Liver (tissue), 9 donors: ENCODE measurements around the gene ATP4A. TPM values are rescaled to one million over a fixed set of nuclear protein-coding genes. Genes with fewer than 3 reads are reported as not detected.

Source experiments
- DNase-seq: peaks from one replicate; pipeline ENCODE4 v3.0.0-alpha.2; 2017; ENCODE audit warnings: low spot score
- H3K27ac ChIP-seq, 2 donors: one replicate each; pipeline ENCODE4 v1.7.0; 2013; ENCODE audit warnings: inconsistent platforms in 2 of 2, low read length in 2 of 2, control low read depth in 1 of 2, low read depth in 1 of 2, mild to moderate bottlenecking in 1 of 2
- H3K27me3 ChIP-seq, 4 donors: one replicate each; pipeline versions ENCODE4 v1.6.1 to v1.7.0; 2013; ENCODE audit warnings: low read length in 3 of 4, inconsistent platforms in 1 of 4, mild to moderate bottlenecking in 1 of 4, moderate library complexity in 1 of 4; ENCODE audit not compliant: control insufficient read depth in 4 of 4, insufficient read depth in 4 of 4
- H3K36me3 ChIP-seq, 4 donors: one replicate each; pipeline versions ENCODE4 v1.6.1 to v1.7.0; 2013; ENCODE audit warnings: low read length in 3 of 4, mild to moderate bottlenecking in 3 of 4, low read depth in 1 of 4, moderate library complexity in 1 of 4; ENCODE audit not compliant: control insufficient read depth in 4 of 4, insufficient read depth in 3 of 4
- H3K4me1 ChIP-seq, 4 donors: one replicate each; pipeline versions ENCODE4 v1.6.1 to v1.7.0; 2013; ENCODE audit warnings: low read length in 3 of 4, mild to moderate bottlenecking in 3 of 4, moderate library complexity in 1 of 4; ENCODE audit not compliant: control insufficient read depth in 4 of 4, insufficient read depth in 4 of 4
- H3K4me3 ChIP-seq, 3 donors: one replicate each; pipeline versions ENCODE4 v1.6.1 to v1.7.0; 2013; ENCODE audit warnings: low read length in 3 of 3, control low read depth in 1 of 3, low read depth in 1 of 3, mild to moderate bottlenecking in 1 of 3
- H3K9ac ChIP-seq, 2 donors: one replicate each; pipeline ENCODE4 v1.7.0; 2013; ENCODE audit warnings: low read length in 2 of 2, mild to moderate bottlenecking in 2 of 2, moderate library complexity in 2 of 2, control low read depth in 1 of 2, low read depth in 1 of 2
- H3K9me3 ChIP-seq, 4 donors: one replicate each; pipeline versions ENCODE4 v1.6.1 to v1.7.0; 2013; ENCODE audit warnings: low read length in 3 of 4; ENCODE audit not compliant: control insufficient read depth in 4 of 4
- ATF3 ChIP-seq: IDR thresholded peaks from 2 replicates; pipeline ENCODE4 v1.6.1; 2016; ENCODE audit warnings: antibody characterized with exemption
- CTCF ChIP-seq: fragments of 150-350 bp; IDR thresholded peaks from 2 replicates; pipeline ENCODE4 v1.5.1; 2017; ENCODE audit warnings: improper control_type of control experiment, low read depth, low read length; ENCODE audit not compliant: missing input control
- EGR1 ChIP-seq, 2 donors: IDR thresholded peaks; 2 replicates each; pipeline ENCODE4 v1.6.1; 2016 to 2018; ENCODE audit warnings: antibody characterized with exemption in 2 of 2, low read depth in 2 of 2
- FOXA1 ChIP-seq: IDR thresholded peaks from 2 replicates; pipeline ENCODE4 v1.6.1; 2016; ENCODE audit warnings: antibody characterized with exemption
- FOXA2 ChIP-seq: IDR thresholded peaks from 2 replicates; pipeline ENCODE4 v1.6.1; 2016; ENCODE audit warnings: antibody characterized with exemption
- GABPA ChIP-seq, 2 donors: IDR thresholded peaks in 1 of 2; conservative IDR thresholded peaks in 1 of 2; 2 replicates each; pipeline ENCODE4 v1.6.1; 2016; ENCODE audit warnings: antibody characterized with exemption in 2 of 2, mild to moderate bottlenecking in 1 of 2, moderate library complexity in 1 of 2
- JUND ChIP-seq, 2 donors: IDR thresholded peaks; 2 replicates each; pipeline ENCODE4 v1.6.1; 2016; ENCODE audit warnings: antibody characterized with exemption in 2 of 2
- MAX ChIP-seq: IDR thresholded peaks from 2 replicates; pipeline ENCODE4 v1.6.1; 2016; ENCODE audit warnings: antibody characterized with exemption
- RAD21 ChIP-seq, 2 donors: IDR thresholded peaks; 2 replicates each; pipeline ENCODE4 v1.6.1; 2016; ENCODE audit warnings: antibody characterized with exemption in 2 of 2, mild to moderate bottlenecking in 2 of 2
- RXRA ChIP-seq, 2 donors: IDR thresholded peaks; 2 replicates each; pipeline ENCODE4 v1.6.1; 2017 to 2018; ENCODE audit warnings: antibody characterized with exemption in 2 of 2, mild to moderate bottlenecking in 1 of 2
- SP1 ChIP-seq: IDR thresholded peaks from 2 replicates; pipeline ENCODE4 v1.6.1; 2018; ENCODE audit warnings: antibody characterized with exemption, mild to moderate bottlenecking
- TAF1 ChIP-seq: conservative IDR thresholded peaks from 2 replicates; pipeline ENCODE4 v1.6.1; 2016; ENCODE audit warnings: antibody characterized with exemption, mild to moderate bottlenecking
- YY1 ChIP-seq: IDR thresholded peaks from 2 replicates; pipeline ENCODE4 v1.6.1; 2016; ENCODE audit warnings: antibody characterized with exemption, mild to moderate bottlenecking
- ZBTB33 ChIP-seq: IDR thresholded peaks from 2 replicates; pipeline ENCODE4 v1.6.1; 2016; ENCODE audit warnings: antibody characterized with exemption
- WGBS: extraction: QIAGEN DNeasy Blood & Tissue Kit; methylation state at CpG from one replicate; pipeline ENCODE4 v1.1.7; 2013; 5-methylcytosine and 5-hydroxymethylcytosine counted together
- polyA plus RNA-seq, 2 donors: library from polyadenylated mRNA; stranded (reverse) in 1 of 2; unstranded in 1 of 2; fragments of 200-250 nt in 1 of 2; fragments of >200 nt in 1 of 2; fragmentation: Nextera tagmentation in 1 of 2; extraction: Ambion mirVana in 1 of 2; gene quantifications; one replicate each; pipeline versions ENCODE4 v1.2.1 to v1.2.3, GENCODE V29; 2013 to 2015
- total RNA-seq, 2 donors: library from RNA; depleted of rRNA; stranded (reverse); fragments of >200 nt; gene quantifications; one replicate each; pipeline ENCODE4 v1.2.3, GENCODE V29; 2014
- donor health status: healthy.
- donor health status: healthy.
- donor health status: healthy.
- donor health status: healthy.
- donor health status: healthy.

Gene ATP4A
- total and polyA plus RNA-seq, 4 donors, result not detected

GRCh38 chr19:35551091-35551810 lies 12.2 kb downstream of the ATP4A start:
- WGBS, result 90% methylated on average over 21 of the region's 21 CpGs
- DNase-seq, result no peak
- Histone ChIP-seq H3K9me3 (no peaks in the 10 kb centered on the region), H3K36me3 (no peaks in the 10 kb centered on the region), H3K9ac (no peak overlapping the region), H3K27ac (no peak overlapping the region), H3K27me3 (no peaks in the 10 kb centered on the region), H3K4me1 (peaks cover 0 to 7% (median 6%) of the 10 kb centered on the region in 4 donors), H3K4me3 (no peak overlapping the region)
- no peak for TF ChIP-seq FOXA2
- TF ChIP-seq FOXA1, result no peak
- no peak for TF ChIP-seq EGR1 (IDR thresholded peaks at IDR 0.05; ENCODE audit: low read depth in 2 of 2)

GRCh38 chr19:35549879-35550523 lies 13.5 kb downstream of the ATP4A start:
- WGBS, result 94% methylated on average over 15 of the region's 15 CpGs
- Histone ChIP-seq H3K36me3 (no peaks in the 10 kb centered on the region), H3K4me3 (no peak overlapping the region), H3K27ac (no peak overlapping the region), H3K4me1 (peaks cover 0 to 11% (median 9%) of the 10 kb centered on the region in 4 donors), H3K9ac (no peak overlapping the region), H3K9me3 (no peaks in the 10 kb centered on the region), H3K27me3 (no peaks in the 10 kb centered on the region)
- TF ChIP-seq MAX (no peak), RAD21 (IDR thresholded peaks at IDR 0.05) (no peak), ZBTB33 (no peak), ATF3 (no peak), SP1 (no peak), YY1 (no peak), FOXA1 (no peak), JUND (IDR thresholded peaks at IDR 0.05) (no peak), CTCF (no peak)
- no peak for DNase-seq

- Histone ChIP-seq H3K36me3 (no peaks in the 10 kb centered on the region), H3K4me1 (peaks cover 0 to 19% (median 14%) of the 10 kb centered on the region in 4 donors), H3K9ac (no peak overlapping the region), H3K27ac (no peak overlapping the region), H3K27me3 (no peaks in the 10 kb centered on the region), H3K9me3 (no peaks in the 10 kb centered on the region), H3K4me3 (no peak overlapping the region)
- DNase-seq, result peak; percentile 58
- TF ChIP-seq RXRA (IDR thresholded peaks at IDR 0.05) (no peak), TAF1 (no peak), GABPA (IDR thresholded peaks at IDR 0.05 in 1 of 2, conservative IDR thresholded peaks at IDR 0.05 in 1 of 2) (no peak), YY1 (no peak), SP1 (no peak), ATF3 (no peak), RAD21 (IDR thresholded peaks at IDR 0.05) (peak; percentile 71 to 85), JUND (IDR thresholded peaks at IDR 0.05) (no peak), EGR1 (IDR thresholded peaks at IDR 0.05; ENCODE audit: low read depth in 2 of 2) (no peak), MAX (no peak), CTCF (peak; percentile 80)
- WGBS, result 24% methylated on average over 6 of the region's 6 CpGs
These were observed 14.2 kb downstream of the ATP4A start for GRCh38 chr19:35549174-35549788.
